Measurements from ENCODE around the gene ALPI.
"Not testable (repeated sequence)": the region's sequence is repeated elsewhere in the genome, so short reads cannot be mapped to it uniquely, and the experiment has no call there.

ALPI gene

GRCh38 chr2:232431705-232432590 is 24.0 kb upstream of the ALPI start:
- TF ChIP-seq, protein P1, sequence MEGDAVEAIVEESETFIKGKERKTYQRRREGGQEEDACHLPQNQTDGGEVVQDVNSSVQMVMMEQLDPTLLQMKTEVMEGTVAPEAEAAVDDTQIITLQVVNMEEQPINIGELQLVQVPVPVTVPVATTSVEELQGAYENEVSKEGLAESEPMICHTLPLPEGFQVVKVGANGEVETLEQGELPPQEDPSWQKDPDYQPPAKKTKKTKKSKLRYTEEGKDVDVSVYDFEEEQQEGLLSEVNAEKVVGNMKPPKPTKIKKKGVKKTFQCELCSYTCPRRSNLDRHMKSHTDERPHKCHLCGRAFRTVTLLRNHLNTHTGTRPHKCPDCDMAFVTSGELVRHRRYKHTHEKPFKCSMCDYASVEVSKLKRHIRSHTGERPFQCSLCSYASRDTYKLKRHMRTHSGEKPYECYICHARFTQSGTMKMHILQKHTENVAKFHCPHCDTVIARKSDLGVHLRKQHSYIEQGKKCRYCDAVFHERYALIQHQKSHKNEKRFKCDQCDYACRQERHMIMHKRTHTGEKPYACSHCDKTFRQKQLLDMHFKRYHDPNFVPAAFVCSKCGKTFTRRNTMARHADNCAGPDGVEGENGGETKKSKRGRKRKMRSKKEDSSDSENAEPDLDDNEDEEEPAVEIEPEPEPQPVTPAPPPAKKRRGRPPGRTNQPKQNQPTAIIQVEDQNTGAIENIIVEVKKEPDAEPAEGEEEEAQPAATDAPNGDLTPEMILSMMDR (conservative IDR thresholded peaks at IDR 0.05; ENCODE audit: low read depth, low read length) = no peak
- no peak for DNase-seq (ENCODE audit: low read depth)
- no peak overlapping the region for H3K4me3 ChIP-seq (ENCODE audit: low read length)

DNA sequence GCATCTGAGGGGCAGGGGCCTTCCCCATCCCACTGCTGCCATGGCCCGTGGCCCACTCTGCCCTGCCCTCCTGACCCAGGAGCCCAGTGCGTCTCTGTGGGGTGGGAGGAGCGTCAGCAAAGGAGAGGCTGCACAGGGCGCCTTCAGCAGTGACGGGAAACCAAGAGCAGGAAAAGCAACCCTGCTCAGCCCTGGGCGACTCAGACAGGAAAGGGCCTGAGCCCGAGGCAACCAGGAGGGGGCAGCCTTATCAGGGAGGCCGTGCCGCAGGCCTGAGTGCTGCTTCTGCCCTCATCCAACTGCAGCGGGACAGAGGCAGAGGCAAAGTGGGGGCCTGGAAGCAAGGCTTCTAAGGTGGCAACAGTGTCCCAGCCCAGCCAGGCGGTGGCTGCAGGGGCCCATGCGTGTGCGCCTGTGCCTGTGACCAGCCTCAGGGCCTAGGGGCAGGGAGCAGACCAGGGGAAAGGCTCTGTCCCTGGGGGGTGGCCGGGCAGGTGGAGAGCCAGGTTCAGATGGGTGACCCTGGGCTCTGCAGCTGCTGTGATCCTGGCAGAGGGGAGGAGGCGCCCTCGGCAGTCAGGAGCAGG is 23.3 kb upstream of the ALPI start:
- H3K4me3 ChIP-seq (ENCODE audit: low read length) = no peak overlapping the region
- TF ChIP-seq, protein P1 (conservative IDR thresholded peaks at IDR 0.05; ENCODE audit: low read depth, low read length) = no peak
- no peak for DNase-seq (ENCODE audit: low read depth)

DNA sequence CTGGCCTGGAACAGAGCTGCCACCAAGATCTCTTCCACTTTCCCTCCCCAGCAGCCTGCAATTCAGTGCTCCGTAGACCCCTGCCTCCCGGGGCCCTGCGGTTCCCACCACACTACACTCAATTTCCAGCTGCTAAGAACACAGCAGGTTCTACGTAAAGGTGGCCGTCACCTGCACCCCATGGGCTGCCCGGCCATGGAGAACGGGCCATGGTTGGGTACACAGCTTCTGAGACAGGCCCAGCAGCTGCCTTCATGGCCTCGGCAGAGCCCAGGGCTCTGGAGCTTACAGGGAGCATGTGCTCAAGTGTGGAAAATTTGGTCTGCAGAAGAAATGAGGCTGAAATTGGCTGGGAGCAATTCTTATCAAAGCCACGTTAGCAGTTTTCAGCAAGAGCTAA is 22.3 kb upstream of the ALPI start:
- H3K4me3 ChIP-seq (ENCODE audit: low read length); DNase-seq (ENCODE audit: low read depth): not testable (repeated sequence)

GRCh38 chr2:232434091-232434490 is 21.9 kb upstream of the ALPI start:
- TF ChIP-seq, protein P1 (conservative IDR thresholded peaks at IDR 0.05; ENCODE audit: low read depth, low read length) = no peak

DNA sequence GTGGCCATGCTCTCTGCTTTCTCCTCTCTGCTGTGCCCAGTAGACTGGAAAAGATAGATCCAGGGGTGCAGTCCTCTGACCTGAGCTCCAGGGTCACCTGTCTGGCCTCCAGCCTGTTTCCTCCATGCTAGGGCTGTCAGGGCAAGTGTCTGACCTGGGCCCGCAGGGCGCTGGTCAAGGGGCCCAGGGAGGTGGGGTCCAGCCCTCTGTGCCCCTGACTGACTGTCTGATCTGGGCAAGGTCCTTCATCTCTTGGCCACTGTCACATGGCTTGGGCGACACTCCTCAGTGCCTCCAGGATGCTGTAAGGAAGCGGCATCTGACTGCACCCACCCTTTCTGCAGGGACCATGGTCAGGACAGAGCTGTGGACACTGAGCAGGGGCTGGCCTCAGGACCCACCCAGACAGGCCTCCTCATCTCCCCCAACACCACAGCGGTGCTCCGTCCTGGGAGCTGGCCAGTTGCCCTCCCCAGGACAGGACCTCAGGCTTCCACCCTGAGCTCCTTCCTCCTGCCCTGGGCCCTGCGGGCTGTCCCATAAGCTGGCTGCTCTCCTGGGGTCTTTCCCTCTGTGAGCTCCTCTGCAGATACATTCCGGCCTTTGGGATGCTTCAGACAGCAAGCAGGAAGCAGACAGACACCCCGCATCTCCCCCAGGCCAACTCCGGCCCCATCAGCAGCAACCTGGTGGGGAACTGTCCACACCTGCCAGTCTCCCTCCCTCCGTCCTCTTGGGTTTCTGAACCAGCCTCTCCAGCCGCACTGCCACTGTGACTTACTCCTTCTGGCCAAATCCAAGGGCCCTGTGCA is 21.2 kb upstream of the ALPI start:
- DNase-seq (ENCODE audit: low read depth) = no peak
- TF ChIP-seq, protein P1 (conservative IDR thresholded peaks at IDR 0.05; ENCODE audit: low read depth, low read length) = no peak
- no peak overlapping the region for H3K4me3 ChIP-seq (ENCODE audit: low read length)

More at GRCh38 chr2:232434091-232434490, 21.9 kb upstream of the ALPI start:
- DNase-seq (ENCODE audit: low read depth) = no peak
- no peak overlapping the region for H3K4me3 ChIP-seq (ENCODE audit: low read length)

DNA sequence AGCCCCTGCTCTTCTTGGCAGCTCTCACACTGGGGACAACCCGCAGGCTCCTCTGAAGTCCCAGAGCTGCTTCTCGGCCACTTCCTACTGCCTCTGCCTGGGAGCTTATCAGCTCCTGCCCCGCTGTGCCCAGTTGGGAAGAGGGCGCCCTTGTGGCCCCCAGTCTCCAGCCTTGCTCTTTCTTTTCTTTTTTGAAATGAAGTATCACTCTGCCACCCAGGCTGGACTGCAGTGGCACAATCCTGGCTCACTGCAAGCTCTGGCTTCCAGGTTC is 20.6 kb upstream of the ALPI start:
- no peak for DNase-seq (ENCODE audit: low read depth)
- TF ChIP-seq, protein P1 (conservative IDR thresholded peaks at IDR 0.05; ENCODE audit: low read depth, low read length) = no peak
- H3K4me3 ChIP-seq (ENCODE audit: low read length) = no peak overlapping the region

DNA sequence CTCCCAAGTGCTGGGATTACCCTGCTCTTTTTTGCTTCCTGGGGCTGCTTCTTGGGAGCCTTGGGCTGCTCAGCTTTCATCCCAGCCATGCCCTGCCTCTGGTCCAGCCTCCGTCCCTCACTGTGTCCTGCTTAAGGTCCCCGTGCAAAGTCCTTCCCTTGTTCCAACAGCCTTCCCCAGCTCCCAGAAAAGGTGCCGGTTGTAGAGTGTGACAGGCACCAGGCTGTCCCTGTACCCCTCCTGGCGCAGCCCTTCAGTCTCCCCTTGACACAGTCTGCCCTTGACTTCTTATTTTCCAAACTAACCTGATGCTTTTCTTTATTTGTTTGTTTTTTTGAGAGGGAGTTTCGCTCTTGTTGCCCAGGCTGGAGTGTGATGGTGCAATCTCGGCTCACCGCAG is 20.1 kb upstream of the ALPI start:
- TF ChIP-seq, protein P1 (conservative IDR thresholded peaks at IDR 0.05; ENCODE audit: low read depth, low read length) = no peak
- DNase-seq (ENCODE audit: low read depth) = no peak
- H3K4me3 ChIP-seq (ENCODE audit: low read length) = no peak overlapping the region

Data from retinal pigment epithelial cell (primary cell).